Measurements from ENCODE around the gene GJB5. TPM values are rescaled to one million over a fixed set of nuclear protein-coding genes. Genes with fewer than 3 reads are reported as not detected.

The GJB5 gene
- total and polyA plus RNA-seq, 2 donors (not counting 1 experiment from before 2014, with no cell fraction given), result not detected

DNA sequence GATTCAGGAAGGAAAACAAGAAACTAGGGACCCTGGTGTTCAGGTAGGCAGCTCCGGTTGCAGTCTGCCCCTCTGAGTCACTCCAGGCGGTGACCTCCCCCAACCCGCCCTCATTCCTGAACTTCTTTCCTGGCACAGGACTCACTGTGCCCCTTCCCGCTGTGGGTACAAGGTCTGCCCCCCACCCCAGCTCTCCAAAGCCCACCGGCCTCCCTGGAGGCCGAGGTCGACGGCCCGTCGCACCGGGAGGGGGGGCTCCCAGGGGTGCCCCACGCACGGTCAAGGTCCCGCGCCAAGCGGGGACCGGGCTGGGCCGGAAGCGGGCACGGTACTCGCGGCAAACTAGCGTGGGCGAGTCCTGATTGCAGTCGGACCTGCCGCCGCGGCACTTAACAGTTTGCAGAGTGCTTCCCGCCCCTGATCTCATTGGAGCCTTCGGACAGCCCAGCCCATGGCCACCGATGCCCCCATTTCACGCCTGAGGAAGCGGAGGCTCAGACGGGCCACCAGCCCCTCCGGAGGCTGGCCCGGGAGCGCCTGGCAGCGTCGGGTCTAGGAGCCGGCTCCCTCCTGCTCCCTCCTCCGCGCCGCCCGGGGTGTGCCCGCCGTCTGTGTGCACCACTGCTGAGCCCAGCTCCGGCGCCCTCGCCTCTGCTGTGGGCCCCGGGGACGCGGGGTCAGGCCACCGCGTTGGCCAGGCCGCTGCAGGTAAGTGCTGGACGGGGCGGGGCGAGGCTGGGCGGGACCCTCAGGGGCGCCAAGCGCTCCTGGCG, 26.4 kb downstream of the GJB5 start, which contains the start of gene GJB3:
TSS of gene GJB3 (plus strand) at position 144 of the 773 bp plus-strand sequence. CDS start 3,549 bp downstream, outside the sequence.
- POLR2A ChIA-PET, result no interaction called here
- H3K27me3 ChIP-seq (replicated peaks in 1 of 4; ENCODE audit: control extremely low read depth in 1 of 4, control insufficient read depth in 3 of 4, insufficient read depth in 4 of 4, low read length in 3 of 4), result peaks cover 0 to 41% (median 10%) of the 10 kb centered on the region in 4 experiments

More for the DNA sequence above, 26.4 kb downstream of the GJB5 start, which contains the start of gene GJB3:
- no peaks in the 10 kb centered on the region for H3K36me3 ChIP-seq (replicated peaks in 1 of 2; ENCODE audit: control extremely low read depth in 1 of 2, control insufficient read depth in 1 of 2, extremely low read depth in 1 of 2, insufficient read depth in 2 of 2, low read length in 1 of 2)
- peaks cover 51% of the 10 kb centered on the region for H3K27me3 Mint-ChIP-seq
- peak within 1 kb of the TSS; percentile 58 for H3K4me2 ChIP-seq (replicated peaks; ENCODE audit: low read depth, low read length, poor library complexity, severe bottlenecking)
- 7% methylated on average over 62 of the region's 62 CpGs for WGBS (ENCODE audit: insufficient coverage)
- H3K9me3 ChIP-seq (ENCODE audit: control extremely low read depth in 1 of 3, control insufficient read depth in 2 of 3, insufficient read depth in 1 of 3, low read length in 2 of 3), result no peaks in the 10 kb centered on the region
- intact Hi-C loops (cut with micrococcal nuclease), result no loop called here
- no peak within 1 kb of the TSS for H3K27ac Mint-ChIP-seq
- H3K9ac ChIP-seq (ENCODE audit: low read length), result peak within 1 kb of the TSS; percentile 29
- H3K9me3 Mint-ChIP-seq (ENCODE audit: insufficient read depth), result no peaks in the 10 kb centered on the region
- ATAC-seq (ENCODE audit: low read depth), result no peak
- H2AFZ ChIP-seq (ENCODE audit: insufficient read depth, low read depth, low read length, poor library complexity, severe bottlenecking), result no peak within 1 kb of the TSS
- no peaks in the 10 kb centered on the region for H3K79me2 ChIP-seq (ENCODE audit: control insufficient read depth, insufficient read depth, low read length)
- H3K4me3 ChIP-seq (ENCODE audit: control extremely low read depth in 1 of 5, extremely low read depth in 1 of 5, insufficient read depth in 1 of 5, low read depth in 2 of 5, low read length in 4 of 5), result peak within 1 kb of the TSS in 2 of 5 experiments; percentile 9 to 36
- H4K20me1 ChIP-seq (ENCODE audit: control insufficient read depth, insufficient read depth, low read length, poor library complexity, severe bottlenecking), result no peaks in the 10 kb centered on the region
- H3K4me1 ChIP-seq (ENCODE audit: control insufficient read depth in 2 of 2, insufficient read depth in 2 of 2, low read length in 2 of 2), result peaks cover 2 to 13% of the 10 kb centered on the region in 2 donors
- peaks cover 7% of the 10 kb centered on the region for H3K4me1 Mint-ChIP-seq
- no peak within 1 kb of the TSS for H3K27ac ChIP-seq (ENCODE audit: low read length in 2 of 2)
- peak within 1 kb of the TSS; percentile 20 for H3K4me3 Mint-ChIP-seq
- CTCF ChIA-PET, result interaction anchor here (0.8 kb wide), 1 partner anchor 10 kb away, joined by 3 read pairs; no protein-coding TSS in a partner anchor
- TF ChIP-seq, protein P1, sequence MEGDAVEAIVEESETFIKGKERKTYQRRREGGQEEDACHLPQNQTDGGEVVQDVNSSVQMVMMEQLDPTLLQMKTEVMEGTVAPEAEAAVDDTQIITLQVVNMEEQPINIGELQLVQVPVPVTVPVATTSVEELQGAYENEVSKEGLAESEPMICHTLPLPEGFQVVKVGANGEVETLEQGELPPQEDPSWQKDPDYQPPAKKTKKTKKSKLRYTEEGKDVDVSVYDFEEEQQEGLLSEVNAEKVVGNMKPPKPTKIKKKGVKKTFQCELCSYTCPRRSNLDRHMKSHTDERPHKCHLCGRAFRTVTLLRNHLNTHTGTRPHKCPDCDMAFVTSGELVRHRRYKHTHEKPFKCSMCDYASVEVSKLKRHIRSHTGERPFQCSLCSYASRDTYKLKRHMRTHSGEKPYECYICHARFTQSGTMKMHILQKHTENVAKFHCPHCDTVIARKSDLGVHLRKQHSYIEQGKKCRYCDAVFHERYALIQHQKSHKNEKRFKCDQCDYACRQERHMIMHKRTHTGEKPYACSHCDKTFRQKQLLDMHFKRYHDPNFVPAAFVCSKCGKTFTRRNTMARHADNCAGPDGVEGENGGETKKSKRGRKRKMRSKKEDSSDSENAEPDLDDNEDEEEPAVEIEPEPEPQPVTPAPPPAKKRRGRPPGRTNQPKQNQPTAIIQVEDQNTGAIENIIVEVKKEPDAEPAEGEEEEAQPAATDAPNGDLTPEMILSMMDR (IDR thresholded peaks at IDR 0.05), result no peak
- no peak for TF ChIP-seq EZH2 (IDR thresholded peaks at IDR 0.05; ENCODE audit: borderline replicate concordance, insufficient read depth, low read depth, low read length, poor library complexity, severe bottlenecking)
- no peak for DNase-seq

Measured in B cell (primary cell).